GM10248 (cell line): Measurements from ENCODE around the gene CCL17.

Source experiments
- CTCF ChIA-PET: fragments of 300-600 bp; sonication (Branson Sonifier 250); formaldehyde crosslinking; extraction: SDS; loops from one replicate; lab custom pipeline; 2021; ENCODE audit warnings: antibody characterized with exemption; lab: Yijun Ruan, JAX
- POLR2A ChIA-PET: fragments of 350-650 bp; sonication (Branson Sonifier 250); formaldehyde crosslinking; extraction: SDS; loops from one replicate; lab custom pipeline; 2020; ENCODE audit warnings: antibody characterized with exemption; lab: Yijun Ruan, JAX
- DNase-seq: peaks from one replicate; pipeline ENCODE4 v3.0.0; 2012; ENCODE audit errors: extremely low spot score
- TF ChIP-seq, protein P1 (sequence below): IDR thresholded peaks from 2 replicates; pipeline ENCODE4 v1.5.1; 2012; ENCODE audit warnings: mild to moderate bottlenecking, low read depth; ENCODE audit errors: extremely low read depth, missing control alignments, control extremely low read depth

Gene CCL17

DNA sequence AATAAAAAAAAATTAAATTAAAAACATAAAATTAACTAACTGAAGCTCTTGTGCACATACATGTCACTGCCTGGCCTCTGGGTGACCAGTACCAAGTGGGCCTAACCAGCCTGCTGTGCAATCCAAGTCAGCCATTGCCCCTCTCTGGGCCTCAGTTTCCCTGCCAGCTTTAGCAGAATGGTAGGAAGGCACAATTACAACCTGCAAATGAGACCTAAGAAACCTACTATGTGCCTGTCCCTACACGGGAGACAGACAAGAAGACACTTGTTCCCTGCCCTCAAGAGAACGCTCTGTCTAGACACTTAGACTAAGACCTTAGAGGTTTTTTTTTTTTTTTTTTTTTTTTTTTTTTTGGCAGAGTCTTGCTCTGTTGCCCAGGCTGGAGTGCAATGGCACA lies 40.9 kb downstream of the CCL17 start:
- ChIA-PET CTCF (interaction anchor here (1.1 to 13.1 kb wide), 5 partner anchors 14 to 145 kb away, joined by 3 to 112 read pairs (median 7); partner anchors contain the start of gene POLR2C), POLR2A (no interaction called here)
- TF ChIP-seq, protein P1, sequence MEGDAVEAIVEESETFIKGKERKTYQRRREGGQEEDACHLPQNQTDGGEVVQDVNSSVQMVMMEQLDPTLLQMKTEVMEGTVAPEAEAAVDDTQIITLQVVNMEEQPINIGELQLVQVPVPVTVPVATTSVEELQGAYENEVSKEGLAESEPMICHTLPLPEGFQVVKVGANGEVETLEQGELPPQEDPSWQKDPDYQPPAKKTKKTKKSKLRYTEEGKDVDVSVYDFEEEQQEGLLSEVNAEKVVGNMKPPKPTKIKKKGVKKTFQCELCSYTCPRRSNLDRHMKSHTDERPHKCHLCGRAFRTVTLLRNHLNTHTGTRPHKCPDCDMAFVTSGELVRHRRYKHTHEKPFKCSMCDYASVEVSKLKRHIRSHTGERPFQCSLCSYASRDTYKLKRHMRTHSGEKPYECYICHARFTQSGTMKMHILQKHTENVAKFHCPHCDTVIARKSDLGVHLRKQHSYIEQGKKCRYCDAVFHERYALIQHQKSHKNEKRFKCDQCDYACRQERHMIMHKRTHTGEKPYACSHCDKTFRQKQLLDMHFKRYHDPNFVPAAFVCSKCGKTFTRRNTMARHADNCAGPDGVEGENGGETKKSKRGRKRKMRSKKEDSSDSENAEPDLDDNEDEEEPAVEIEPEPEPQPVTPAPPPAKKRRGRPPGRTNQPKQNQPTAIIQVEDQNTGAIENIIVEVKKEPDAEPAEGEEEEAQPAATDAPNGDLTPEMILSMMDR = no peak
- DNase-seq = no peak

DNA sequence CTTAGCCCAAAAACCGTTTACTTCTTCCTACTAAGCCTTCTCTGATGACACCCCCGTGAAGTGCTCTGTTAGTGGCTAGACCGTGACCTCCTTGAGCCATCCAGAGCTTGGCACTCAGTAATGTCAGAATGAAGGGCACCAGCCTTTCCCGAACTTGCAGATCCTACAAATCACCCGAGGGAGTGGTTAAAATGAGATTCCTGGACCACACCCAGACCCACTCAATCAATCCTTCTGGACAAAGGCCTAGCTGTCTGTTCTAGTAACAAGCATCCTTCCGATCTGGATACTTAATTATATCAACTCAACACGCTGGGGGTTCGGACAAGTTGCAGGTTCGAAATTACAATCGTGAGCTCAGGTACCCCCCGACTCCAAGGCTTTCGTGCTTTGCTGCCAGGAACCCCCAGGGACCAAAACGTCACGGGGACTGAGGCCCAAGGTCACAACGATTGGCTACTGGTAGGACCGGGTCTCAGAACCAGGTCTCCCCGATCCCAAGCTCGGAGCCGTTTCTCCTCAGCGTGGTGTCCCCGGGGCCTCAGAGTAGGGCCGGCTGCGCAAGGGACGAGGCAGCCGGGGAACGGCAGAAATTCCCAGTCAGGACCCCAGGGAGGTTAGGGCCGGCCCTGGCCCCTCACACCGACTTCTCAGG lies 42.1 kb downstream of the CCL17 start:
- ChIA-PET POLR2A (interaction anchor here (0.9 to 1.7 kb wide), 6 partner anchors 13 to 45 kb away, joined by 3 to 9 read pairs (median 4); partner anchors contain the start of gene POLR2C), CTCF (interaction anchor here (0.6 to 13.1 kb wide), 10 partner anchors 13 to 371 kb away, joined by 3 to 112 read pairs (median 4); partner anchors contain the start of gene POLR2C)
- TF ChIP-seq, protein P1 = no peak
- DNase-seq = peak; percentile 57

DNA sequence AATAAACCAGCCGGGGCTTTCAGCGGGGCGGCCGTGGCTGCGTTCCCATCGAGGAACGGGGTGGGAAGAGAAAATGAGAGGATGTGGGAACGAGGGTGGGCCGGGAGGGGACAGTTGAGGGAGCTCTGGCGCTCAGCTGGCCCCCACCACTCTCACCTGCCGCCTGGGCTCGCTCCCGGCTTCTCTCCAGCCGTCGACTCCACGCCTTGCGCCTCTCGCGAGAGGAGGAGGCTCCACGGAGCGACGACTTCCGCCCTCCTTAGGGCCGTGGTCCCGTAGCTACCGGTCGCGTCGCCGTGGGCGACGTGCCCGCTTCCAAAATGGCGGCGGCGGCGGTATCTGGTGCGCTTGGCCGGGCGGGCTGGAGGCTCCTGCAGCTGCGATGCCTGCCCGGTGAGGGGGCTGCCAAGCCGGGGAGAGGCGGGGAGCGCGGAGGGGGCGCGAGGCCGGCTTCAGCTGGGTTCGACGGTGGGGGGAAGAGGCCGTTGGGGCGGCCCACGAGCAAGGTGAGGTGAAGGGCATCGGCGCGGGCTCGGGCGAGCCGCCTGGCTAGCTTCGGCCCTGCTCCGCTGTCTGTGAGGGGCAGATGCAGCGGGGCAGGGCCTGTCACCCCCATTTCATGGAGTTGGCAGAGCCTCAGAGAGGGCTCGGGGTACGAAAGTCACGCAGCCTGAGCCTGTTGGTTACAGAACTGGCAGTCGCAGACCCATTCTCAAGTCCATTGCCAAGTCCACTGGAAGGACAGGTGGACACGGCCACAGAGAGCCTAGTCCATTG lies 42.8 kb downstream of the CCL17 start, which contains the start of the genes CIAPIN1 and COQ9:
Gene CIAPIN1 (minus strand): TSS at position 200 of the 777 bp plus-strand sequence. CDS start 6,457 bp downstream, outside the sequence.
Gene COQ9 (plus strand): TSS at position 294 of the 777 bp plus-strand sequence. CDS start 27 bp downstream, at position 321.
- POLR2A ChIA-PET = interaction anchor here (0.5 to 1.7 kb wide), 7 partner anchors 12 to 1267 kb away, joined by 3 to 9 read pairs (median 4); partner anchors contain the start of gene POLR2C
- DNase-seq = peak; percentile 98
- CTCF ChIA-PET = interaction anchor here (0.7 to 13.1 kb wide), 8 partner anchors 12 to 147 kb away, joined by 3 to 112 read pairs (median 4); partner anchors contain the start of gene POLR2C
- TF ChIP-seq, protein P1 = no peak

DNA sequence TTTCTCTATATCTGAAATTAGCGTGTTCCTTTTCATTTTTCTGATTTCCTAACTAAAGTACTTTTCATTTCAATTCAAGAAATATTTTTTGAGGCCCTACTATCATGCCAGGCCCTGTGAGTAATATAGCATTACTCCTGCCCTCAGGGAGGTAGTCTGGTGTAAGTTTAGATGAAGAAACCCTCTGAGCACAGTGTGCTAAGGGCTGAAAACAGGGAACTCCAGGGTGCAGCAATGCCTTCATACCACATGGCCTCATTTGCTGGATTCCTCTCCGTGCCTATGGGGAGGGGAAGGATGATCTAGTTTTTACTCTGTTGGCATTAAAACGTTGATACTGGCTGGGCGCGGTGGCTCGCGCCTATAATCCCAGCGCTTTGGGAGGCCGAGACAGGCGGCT lies 47.5 kb downstream of the CCL17 start:
- no peak for DNase-seq
- TF ChIP-seq, protein P1 = no peak
- ChIA-PET POLR2A (no interaction called here), CTCF (interaction anchor here (1.3 to 13.1 kb wide), 2 partner anchors 7 to 35 kb away, joined by 6 to 112 read pairs; partner anchors contain the start of gene POLR2C)

DNA sequence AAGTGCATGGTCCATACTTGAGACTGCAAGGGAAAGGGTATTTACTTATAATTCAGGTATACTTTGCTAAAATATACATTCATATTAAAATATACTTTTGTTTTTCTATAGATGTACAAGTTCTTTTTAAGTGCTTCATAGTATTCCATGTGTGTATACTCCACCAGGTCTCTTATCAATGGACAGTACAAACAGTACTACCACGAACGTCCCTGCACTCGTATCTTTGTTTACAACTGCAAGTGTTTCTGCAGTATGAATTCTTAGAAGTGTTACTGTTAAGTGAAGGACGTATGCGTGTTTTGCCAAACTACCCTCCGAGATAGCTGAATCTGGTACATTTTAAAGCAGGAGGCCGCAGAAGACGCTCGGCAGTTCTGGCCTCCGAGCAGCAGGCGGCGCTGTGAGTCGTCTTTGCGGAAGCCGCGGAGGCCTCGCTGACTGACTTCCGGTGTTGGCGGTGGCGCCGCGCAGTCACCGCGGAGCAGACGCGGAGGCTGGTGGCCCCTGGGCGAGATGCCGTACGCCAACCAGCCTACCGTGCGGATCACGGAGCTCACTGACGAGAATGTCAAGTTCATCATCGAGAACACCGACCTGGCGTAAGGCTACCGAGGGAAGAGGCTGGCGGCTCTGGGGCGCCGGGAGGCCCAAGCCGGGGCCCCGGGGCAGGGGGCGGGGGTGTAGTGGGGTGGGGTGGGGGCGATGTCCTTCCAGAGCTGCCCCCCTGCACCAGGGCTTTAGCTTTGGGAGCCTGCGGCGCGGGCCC lies 57.8 kb downstream of the CCL17 start, which contains the start of gene POLR2C:
Gene POLR2C (plus strand): TSS at position 471 of the 769 bp plus-strand sequence. CDS start 46 bp downstream, at position 517.
- CTCF ChIA-PET = interaction anchor here (0.6 to 7.7 kb wide), 33 partner anchors 11 to 569 kb away, joined by 3 to 112 read pairs (median 4); partner anchors contain the start of genes ADGRG5, CCDC102A, CIAPIN1 and COQ9
- POLR2A ChIA-PET = interaction anchor here (1.2 kb wide), 2 partner anchors 12 to 16 kb away, joined by 3 to 9 read pairs; partner anchors contain the start of genes CIAPIN1 and COQ9
- peak; percentile 94 for DNase-seq
- TF ChIP-seq, protein P1 = peak; percentile 98
